GM19452 (cell line): ENCODE measurements around the gene RUBCN.
A peak's percentile ranks its signal among the peaks of the same experiment; 100 is the strongest.
"Not testable (repeated sequence)": the region's sequence is repeated elsewhere in the genome, so short reads cannot be mapped to it uniquely, and the experiment has no call there.

Source experiments
- ATAC-seq: cut with Tn5 transposase; IDR thresholded peaks from one replicate; pipeline ENCODE4 v1.9.1; 2021; ENCODE audit not compliant: unreplicated experiment

Gene RUBCN

DNA sequence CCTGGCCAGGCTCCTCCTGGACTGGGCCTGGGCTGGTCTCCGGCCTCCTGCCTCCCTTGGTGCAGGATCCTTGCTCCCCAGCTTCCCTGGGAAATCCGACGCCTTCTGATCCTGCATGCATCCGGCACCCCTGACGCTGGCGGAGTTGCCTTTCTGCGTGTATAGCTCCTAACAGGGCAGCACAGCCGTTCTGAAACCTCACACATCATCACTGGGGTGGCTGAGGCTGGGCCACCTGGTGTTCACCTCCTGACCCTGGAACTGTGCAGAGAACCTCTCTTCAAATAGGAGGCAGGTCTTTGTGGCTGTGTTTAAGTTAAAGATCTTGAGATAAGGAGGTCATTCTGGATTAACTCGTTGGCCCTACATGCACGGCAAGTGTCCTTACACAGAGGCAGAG, 77.6 kb downstream of the RUBCN start:
- ATAC-seq: peak; percentile 58

DNA sequence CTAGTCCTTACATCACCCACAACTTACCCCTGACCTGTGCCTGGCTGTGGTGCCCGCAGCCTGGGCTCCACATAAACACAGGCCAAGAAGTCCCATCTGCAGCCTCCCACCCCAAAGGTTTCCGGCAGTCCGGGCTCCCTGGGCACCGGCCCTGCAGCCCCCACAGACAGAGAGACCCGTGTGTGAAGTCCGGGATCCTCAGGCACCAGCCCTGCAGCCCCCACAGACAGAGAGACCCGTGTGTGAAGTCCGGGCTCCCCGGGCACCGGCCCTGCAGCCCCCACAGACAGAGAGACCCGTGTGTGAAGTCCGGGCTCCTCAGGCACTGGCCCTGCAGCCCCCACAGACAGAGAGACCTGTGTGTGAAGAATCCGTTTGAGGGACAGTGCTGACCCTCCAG, 78.0 kb downstream of the RUBCN start:
- ATAC-seq: not testable (repeated sequence)

DNA sequence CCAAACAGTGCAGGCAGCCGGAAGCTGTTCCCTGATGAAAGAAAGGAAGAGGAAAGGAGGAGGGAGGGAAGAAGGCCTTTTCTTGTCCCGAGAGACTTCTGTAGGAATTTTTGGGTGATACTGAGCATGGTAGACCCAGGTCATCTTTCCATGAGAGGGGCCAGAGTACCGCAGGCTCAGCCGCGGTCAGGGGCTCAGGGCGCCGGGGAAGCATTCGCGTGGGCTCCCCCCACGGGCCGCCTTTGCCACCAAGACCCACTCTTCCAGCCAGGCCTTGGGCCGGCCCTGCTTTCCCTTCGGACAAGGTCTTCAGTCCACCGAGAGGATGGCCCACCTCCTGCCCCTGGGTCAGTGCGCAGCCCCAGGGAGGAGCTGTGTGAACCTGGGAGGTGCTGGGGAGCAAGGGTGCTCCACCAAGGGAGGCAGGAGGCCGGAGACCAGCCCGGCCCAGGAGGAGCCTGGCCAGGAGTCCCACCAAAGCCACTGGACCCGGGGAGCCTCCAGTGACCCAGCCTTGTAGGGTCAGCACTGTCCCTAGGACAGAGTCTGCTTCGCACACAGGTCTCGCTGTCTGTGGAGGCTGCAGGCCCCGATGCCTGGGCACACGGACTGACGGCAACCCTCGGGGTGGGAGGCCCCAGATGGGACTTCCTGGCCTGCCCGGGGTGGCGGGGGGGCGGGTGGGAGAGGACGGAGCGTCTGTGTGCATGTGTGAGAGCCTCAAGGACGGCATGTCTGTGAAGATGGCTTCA, 79.0 kb downstream of the RUBCN start:
- ATAC-seq: not testable (repeated sequence)

DNA sequence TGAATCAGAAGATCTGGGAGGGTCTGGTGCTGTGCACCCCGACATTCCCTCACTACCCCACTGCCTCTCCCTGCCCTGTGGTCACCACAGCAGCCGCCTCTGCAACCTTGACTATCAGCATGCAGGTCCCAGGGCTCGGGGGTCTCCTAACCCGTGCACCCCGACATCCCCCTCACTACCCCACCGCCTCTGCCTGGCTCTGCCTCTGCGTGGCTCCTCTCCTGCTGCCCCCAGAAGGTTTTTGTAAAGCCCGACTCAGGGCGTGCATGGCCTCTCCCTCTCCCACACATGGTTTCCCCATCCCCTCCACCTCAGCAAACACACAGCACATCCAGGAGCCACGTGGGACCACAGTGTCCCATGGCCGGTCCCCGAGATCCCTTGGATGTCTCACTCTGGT, 79.7 kb downstream of the RUBCN start:
- not testable (repeated sequence) for ATAC-seq

DNA sequence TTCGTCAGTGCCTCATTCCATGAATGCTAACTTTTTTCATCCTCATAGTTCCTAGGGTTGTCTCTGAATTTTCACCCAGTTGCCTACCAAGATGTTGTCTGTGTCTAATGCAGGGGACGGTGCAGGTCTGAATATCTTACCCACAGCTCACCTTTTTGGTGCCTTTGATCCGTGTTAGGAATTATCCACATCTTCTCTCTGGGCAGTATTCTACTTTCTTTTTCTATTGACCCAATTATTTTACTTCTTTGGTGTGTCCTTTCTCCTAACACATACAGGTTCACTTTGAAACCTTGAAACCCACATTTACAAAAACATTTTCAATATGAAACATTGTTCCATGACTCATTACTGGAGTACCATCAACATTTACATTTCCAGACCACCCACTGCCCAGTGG, 80.6 kb downstream of the RUBCN start:
- ATAC-seq: not testable (repeated sequence)

DNA sequence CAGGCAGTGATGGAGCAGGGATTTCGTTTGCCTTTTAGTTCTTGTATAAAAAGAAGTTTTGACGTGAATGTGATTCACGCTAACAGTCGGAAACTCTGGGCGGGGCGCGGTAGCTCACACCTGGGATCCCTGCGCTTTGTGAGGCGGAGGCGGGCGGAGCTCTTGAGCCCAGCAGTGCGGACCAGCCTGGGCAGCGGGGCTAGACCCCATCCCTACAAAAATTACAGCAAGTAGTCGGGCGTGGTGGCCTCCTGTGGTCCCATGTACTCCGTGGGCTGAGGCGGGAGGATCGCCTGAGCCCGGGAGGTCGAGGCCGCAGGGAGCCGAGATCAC, 81.7 kb downstream of the RUBCN start:
- peak; percentile 35 for ATAC-seq

DNA sequence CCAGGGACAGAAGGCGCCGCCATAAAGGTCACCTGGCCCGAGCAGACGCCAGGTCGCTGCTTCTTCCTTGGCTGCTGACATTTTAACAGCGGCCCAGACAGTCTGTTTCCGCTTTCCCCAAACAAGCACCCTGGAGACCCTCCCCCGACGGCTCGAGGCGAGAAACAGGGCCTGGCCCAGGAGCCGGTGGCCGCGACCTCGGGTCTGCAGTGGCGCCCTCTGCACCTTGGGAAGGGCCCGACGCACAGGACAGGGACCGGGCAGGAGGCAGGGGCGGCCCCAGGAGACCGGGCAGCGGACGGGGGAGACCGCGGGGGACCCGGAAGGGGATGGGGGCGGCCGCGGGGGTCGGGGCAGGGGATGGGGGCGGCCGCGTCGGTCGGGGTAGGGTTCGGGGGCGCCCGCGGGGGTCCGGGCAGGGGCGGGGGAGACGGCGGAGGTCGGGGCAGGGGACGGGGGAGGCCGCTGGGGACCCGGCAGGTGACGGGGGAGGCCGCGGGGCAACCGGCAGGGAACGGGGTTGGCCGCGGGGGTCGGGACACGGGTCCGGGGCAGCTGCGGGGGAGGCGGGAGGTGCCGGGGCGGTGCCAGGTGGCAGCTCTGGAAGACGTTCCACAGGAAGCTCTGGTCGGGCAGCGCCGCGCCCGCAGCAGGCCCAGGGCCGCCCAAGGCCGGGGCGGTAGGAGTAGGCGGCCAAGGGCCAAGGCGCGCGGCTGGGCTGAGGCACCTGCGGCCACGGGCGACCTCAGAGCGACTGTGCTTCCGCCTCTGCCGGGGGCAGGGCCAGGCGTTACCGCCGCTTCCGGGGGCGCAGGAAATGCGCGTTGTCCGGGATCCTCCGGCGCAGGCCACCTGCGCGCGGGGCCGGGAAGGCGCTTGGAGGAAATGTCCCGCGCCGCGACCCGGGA, 82.4 kb downstream of the RUBCN start:
- ATAC-seq: peak; percentile 93

DNA sequence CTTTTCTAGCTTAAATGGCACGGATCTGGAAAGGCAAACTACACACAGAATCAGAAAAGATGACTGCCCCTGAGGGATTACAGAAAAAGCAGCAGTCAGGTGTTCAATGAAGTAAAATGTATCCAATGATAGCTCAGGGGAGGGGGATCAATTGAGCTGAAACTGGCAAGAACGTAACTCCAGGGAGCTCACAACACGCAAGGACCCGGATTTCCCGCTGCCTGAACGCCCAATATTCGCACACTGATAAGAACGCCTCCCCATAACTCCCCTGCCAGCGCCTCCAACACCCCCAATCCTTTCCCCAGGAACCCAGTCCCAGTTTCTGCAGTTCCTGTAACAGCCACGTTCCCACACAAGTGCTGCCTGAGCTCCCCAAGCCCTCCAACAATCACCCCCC, 83.8 kb downstream of the RUBCN start:
- not testable (repeated sequence) for ATAC-seq

DNA sequence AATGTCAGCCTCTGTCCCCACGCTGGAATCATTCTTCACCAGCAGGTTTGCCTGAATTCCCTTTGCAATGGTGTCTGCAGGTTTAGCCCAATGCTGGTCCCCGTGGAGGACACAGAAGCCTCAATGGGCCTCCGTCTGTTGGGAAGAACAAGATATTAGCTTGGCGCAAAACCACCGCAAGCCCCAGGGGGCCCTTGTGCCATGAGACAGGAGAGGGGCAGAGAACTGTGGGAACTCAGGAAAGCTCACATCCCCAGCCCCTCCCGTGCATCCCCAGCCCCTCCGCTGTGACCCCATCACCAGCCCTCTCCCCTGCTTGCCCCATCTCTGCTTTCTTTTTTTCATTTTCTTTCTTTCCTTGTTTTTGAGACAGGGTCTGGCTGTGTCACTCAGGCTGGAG, 89.1 kb downstream of the RUBCN start:
- not testable (repeated sequence) for ATAC-seq

DNA sequence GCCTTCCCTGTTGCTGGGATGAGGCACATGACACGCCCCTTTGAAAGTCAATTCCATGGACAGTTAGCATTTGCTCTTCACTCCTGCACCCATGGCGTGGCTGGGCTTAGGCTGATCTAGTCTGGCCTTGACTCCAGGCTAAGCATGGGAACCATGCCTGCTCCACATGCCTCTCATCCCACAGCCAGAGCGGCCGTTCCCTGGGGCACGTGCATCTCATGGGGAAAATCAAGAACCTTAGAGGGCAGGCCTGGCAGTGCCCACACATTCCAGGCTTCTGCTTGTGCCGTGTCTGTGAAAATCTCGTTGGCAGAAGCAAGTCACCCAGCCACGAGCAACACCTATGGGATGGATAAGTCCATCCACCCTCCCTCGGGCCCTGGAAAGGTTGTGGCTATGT, 89.5 kb downstream of the RUBCN start:
- ATAC-seq: not testable (repeated sequence)

DNA sequence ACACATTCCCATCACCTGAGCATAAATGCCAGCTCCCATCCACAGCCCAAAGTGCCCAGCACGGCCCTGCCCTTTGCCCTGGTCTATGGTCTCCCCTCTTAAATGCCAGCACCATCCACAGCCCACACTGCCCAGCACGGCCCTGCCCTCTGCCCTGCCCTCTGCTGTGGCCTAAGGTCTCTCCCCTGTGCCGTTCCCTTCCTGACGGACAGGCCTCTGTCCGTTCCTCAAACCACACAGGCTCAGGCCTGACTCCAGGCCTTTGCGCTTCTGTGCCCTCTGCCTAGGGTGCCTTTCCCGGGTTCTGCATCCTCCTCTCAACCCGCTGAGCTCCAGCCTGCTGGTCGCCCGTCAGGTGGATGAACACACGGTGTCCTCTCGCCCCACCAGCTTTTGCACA, 90.4 kb downstream of the RUBCN start:
- ATAC-seq: not testable (repeated sequence)

DNA sequence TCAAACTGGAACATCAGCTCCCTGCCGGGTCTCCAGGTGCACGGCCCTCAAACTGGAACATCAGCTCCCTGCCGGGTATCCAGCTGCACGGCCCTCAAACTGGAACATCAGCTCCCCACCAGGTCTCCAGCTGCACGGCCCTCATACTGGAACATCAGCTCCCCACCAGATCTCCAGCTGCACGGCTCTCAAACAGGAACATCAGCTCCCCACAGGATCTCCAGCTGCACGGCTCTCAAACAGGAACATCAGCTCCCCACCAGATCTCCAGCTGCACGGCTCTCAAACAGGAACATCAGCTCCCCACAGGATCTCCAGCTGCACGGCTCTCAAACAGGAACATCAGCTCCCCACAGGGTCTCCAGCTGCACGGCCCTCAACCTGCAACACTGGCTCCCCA, 99.1 kb downstream of the RUBCN start:
- ATAC-seq: not testable (repeated sequence)

DNA sequence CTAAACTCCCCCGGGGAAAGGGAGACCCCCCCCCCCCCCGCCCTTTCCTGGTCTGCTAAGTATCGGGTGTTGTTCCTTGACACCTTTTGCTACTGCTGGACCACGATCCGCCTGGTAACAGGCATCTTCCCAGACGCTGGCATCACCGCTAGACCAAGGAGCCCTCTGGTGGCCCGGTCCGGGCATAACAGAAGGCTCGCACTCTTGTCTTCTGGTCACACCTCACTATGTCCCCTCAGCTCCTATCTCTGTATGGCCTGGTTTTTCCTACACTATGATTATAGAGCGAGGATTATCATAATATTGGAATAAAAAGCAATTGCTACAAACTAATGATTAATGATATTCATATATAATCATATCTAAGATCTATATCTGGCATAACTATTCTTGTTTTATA, 104.7 kb downstream of the RUBCN start:
- not testable (repeated sequence) for ATAC-seq

DNA sequence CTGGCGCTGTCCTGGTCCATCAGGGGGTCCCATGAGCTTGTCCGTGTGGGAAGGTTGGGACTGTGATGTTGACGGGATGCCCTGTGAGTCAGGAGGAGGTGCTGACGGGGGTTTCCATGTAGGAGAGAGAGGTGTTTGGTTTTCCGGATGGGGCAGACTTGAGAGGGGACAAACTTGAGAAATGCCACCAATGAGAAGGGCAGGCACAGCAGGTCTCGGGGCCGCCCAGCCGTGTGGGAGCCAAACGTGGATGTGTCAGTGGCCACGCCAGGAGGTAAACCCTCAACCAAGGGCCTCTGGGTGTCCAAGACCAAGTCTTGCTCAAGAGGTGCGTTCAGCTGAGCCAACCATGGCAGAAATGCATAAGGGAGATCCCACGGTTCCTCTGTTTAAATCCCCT, 105.9 kb downstream of the RUBCN start:
- not testable (repeated sequence) for ATAC-seq

DNA sequence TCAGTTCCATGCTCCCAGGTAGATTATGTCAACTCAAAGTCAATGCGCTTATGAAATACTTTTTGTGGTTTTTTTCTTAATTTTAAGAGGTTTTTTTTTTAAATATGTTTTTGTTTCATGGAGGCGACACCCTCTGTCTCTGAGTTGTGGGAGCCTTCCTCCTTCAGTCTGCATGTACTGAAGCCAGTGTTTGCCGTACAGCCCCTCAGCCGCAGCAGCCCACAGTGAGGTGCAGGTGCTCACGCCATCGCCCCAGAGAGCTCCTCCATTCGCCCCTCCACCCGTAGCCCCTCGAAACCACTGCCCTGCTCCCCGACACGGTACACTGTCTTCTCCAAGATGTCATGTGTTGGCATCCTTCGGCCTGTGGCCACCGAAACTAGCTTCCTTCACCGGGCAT, 107.4 kb downstream of the RUBCN start:
- not testable (repeated sequence) for ATAC-seq

DNA sequence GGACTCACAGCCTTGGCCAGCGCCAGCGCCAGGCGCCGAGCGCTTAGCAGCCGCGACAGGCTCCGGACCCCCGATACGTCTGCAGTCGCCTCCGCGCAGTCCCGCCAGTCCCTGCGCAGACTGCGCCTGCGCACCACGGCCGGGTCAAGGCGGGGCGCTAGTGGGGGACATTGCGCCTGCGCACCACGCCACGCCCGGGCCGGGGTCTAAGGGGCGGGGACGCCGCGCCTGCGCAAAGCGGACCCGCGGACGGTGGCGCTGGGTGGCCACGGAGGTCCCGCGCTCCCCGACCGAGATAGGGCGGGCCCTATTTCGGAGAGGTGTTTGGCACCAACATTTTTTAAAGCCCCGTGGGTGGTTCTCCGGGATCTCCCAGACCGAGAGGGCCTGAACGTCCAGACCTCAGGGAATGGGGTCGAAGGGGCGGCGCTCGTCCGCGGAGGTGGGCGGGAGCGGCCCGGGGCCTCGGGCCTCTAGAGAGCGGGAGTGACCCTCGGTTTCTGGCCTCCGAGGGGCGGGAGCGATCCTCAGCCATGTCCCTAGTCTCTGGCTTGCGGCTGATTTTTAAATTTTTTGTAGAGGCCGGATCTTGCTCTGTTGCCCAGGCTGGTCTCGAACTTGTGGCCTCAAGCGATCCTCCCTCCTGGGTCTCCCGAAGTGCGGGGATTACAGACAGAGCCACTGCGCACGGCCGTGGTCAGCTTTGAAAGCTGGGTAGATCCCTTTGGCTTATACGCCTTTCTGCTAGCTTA, 108.8 kb downstream of the RUBCN start:
- peak; percentile 80 for ATAC-seq

DNA sequence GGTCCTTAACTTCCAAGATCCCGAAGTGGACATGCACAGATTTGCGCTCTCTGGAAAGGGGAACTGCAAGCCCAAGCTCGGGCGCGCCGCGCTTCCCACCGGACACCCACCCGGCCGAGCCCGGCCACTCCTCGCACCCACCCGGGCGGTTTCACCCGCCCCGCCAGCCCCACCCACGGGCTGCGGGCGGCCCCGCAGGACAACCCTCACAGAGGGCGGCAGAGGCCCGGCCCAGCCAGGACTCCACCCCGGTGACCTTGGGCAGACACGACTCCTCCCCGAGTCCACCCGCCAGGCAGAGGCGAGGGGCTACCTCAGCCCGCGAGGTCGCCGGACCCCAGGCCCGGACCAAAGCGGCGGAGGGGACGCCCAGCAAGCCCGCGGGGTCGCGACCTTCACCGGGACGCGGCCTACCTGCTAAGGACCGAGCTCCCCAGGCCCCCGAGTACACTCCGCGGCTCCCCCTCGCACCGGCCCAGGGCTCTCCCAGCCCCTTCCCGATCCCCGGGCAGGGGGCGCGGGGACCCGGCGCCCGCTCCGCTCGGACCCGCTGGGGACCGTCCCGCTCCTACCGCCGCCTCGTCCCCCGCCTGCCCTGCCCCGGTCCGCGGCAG, 109.4 kb downstream of the RUBCN start:
- ATAC-seq: peak; percentile 47

DNA sequence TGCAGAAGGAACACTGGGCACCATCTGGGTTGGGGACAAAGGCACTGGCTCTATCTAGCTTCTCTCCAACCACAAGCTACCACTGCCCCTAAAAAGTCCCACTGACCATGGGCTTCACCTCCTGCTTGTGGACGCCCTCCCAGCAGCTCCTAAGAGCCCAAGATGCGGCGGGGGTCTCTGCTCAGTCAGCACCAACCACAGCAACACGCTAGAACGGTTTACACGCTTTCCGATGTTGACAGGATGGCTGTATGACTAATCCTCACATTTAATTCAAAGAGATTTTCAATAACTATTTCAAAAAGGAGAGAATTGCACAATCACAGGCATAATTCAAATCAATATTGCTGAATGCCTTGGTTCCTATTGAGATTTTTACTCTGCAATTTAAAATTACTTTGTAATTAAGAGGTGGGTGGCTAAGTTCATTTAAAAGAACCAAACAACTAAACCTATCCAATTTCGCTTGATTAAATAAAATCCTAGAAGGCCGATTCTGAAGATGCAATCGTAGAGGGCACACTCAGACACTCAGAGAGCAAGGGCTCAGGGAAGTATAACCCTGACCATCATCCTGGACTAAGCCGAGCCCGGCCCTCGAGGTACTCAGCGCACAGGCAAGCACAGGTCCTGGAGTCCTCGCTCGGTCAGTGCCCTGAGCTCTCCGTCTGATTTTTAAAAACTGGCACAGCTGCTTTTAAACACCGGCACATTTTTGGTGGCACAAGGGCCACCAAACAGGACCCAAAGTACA, 110.1 kb downstream of the RUBCN start:
- ATAC-seq: not testable (repeated sequence)

DNA sequence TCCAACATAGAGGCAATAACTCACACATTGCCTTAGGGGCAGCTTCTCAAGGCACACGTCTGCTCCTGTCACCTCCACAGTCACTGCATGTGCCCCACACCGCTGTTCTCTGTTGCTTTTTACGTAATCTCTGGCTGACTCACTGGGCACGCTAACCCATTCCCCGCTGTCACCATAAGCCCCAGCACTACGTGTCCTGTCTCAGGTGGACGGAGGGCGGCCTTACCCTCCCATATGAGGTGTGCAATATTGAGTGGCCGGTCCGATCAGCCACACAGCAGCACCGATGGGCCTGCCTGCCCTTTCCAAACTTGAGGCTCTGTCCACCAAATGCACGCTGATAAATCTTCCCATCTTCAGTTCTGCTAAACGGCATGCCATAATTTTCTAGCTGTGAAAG, 115.2 kb downstream of the RUBCN start:
- not testable (repeated sequence) for ATAC-seq
